IMR-90 (cell line): ENCODE data around the gene GSG1L.

Experiments
- CEBPB ChIP-seq: IDR thresholded peaks from 2 replicates; pipeline ENCODE4 v1.6.1; 2012; ENCODE audit warnings: low read depth, low read length, improper control_type of control experiment
- CTCF ChIP-seq: conservative IDR thresholded peaks from 2 replicates; pipeline ENCODE4 v1.5.1; 2012; ENCODE audit warnings: mild to moderate bottlenecking, low read depth, low read length, improper control_type of control experiment
- POLR2A ChIP-seq: IDR thresholded peaks from 2 replicates; pipeline ENCODE4 v1.6.1; 2012; ENCODE audit warnings: mild to moderate bottlenecking, low read depth, low read length
- RAD21 ChIP-seq: IDR thresholded peaks from 2 replicates; pipeline ENCODE4 v1.6.1; 2012; ENCODE audit warnings: low read length, improper control_type of control experiment
- TF ChIP-seq, protein P1 (sequence below): fragments of 150-350 bp; IDR thresholded peaks from 2 replicates; pipeline ENCODE4 v1.6.1; 2017; ENCODE audit warnings: mild to moderate bottlenecking, antibody characterized with exemption, low read length, low read depth

DNA sequence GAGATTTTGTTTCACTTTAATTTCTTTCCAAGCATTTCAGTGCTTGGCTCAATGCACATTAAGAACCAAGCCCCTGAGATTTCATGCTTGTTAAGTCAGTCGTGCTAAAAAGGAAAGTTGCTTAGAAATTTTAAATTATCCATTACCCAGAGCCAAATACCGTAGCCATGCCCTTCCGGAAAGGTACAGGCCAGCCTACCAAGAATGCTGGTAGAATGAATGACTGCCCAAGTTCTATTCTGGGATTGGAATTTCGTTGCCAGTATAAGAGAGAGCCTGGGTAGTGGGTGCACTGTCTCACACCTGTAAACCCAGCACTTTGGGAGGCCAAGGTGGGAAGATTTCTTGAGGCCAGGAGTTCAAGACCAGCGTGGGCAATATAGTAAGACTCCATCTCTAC is 319.6 kb downstream of the GSG1L start:
- TF ChIP-seq CTCF (no peak), CEBPB (no peak), RAD21 (no peak), POLR2A (no peak)
- TF ChIP-seq, protein P1, sequence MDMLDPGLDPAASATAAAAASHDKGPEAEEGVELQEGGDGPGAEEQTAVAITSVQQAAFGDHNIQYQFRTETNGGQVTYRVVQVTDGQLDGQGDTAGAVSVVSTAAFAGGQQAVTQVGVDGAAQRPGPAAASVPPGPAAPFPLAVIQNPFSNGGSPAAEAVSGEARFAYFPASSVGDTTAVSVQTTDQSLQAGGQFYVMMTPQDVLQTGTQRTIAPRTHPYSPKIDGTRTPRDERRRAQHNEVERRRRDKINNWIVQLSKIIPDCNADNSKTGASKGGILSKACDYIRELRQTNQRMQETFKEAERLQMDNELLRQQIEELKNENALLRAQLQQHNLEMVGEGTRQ = no peak
